Skeletal muscle satellite cell (primary cell): ENCODE measurements around the gene DLST.

Experiments used
- H3K27me3 ChIP-seq: 2 replicates; pipeline ENCODE4 v1.7.0; 2013; ENCODE audit warnings: low read length; ENCODE audit not compliant: control insufficient read depth, insufficient read depth
- H3K36me3 ChIP-seq: 2 replicates; pipeline ENCODE4 v1.7.0; 2013; ENCODE audit warnings: mild to moderate bottlenecking, control low read depth, low read length; ENCODE audit not compliant: insufficient read depth
- H3K4me1 ChIP-seq: 2 replicates; pipeline ENCODE4 v1.7.0; 2013; ENCODE audit warnings: low read length; ENCODE audit not compliant: control insufficient read depth, insufficient read depth
- H3K4me2 ChIP-seq: 2 replicates; pipeline ENCODE4 v1.7.0; 2013; ENCODE audit warnings: mild to moderate bottlenecking, low read length
- H3K4me3 ChIP-seq: 2 replicates; pipeline ENCODE4 v1.7.0; 2013; ENCODE audit warnings: low read length
- H3K9ac ChIP-seq: 2 replicates; pipeline ENCODE4 v1.7.0; 2013; ENCODE audit warnings: mild to moderate bottlenecking, low read depth, low read length, moderate library complexity
- H3K9me3 ChIP-seq: replicated peaks from 2 replicates; pipeline ENCODE4 v1.7.0; 2013; ENCODE audit warnings: mild to moderate bottlenecking, control low read depth, low read length

DLST gene

DNA sequence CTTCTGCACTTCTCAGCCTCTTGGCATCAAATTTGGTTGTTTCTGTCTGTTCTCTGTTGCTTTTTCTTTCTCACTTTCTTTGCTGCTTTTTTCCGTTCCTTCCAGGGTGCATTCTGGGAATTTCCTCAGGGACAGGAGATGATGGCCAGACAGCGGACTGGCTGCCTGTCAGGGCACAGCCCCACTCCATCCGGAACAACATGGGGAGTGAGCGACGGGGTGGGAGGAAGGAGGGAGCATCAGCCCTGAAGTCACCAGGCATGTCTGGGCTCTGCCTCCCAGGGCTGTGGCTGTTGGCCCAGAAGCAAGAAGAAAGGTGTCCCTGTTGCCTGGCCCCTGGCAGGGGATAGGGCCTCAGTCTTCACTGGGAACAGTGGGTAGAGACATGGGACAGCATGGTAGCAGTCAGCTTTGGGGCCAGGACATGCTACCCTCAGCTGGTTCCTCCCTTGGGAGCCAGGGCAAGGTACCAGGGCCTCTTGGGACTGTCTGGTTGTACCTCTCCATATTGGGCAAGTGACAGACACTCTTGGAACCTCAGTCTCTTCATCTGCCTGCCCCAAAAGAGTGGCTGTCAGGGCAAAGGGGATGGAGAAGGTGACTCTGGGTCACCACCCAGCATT, 65.1 kb downstream of the DLST start:
- peaks cover 49% of the 10 kb centered on the region for H3K36me3 ChIP-seq
- H3K27me3 ChIP-seq = no peaks in the 10 kb centered on the region
- no peak overlapping the region for H3K9ac ChIP-seq
- no peak overlapping the region for H3K4me2 ChIP-seq
- H3K4me1 ChIP-seq = peaks cover 31% of the 10 kb centered on the region
- no peak overlapping the region for H3K4me3 ChIP-seq
- H3K9me3 ChIP-seq = no peaks in the 10 kb centered on the region

- no peak overlapping the region for H3K9ac ChIP-seq
- H3K4me3 ChIP-seq = no peak overlapping the region
- H3K27me3 ChIP-seq = no peaks in the 10 kb centered on the region
- H3K4me2 ChIP-seq = no peak overlapping the region
- H3K9me3 ChIP-seq = no peaks in the 10 kb centered on the region
- peaks cover 29% of the 10 kb centered on the region for H3K4me1 ChIP-seq
- peaks cover 51% of the 10 kb centered on the region for H3K36me3 ChIP-seq
These were observed 65.9 kb downstream of the DLST start for GRCh38 chr14:74947353-74948227.

DNA sequence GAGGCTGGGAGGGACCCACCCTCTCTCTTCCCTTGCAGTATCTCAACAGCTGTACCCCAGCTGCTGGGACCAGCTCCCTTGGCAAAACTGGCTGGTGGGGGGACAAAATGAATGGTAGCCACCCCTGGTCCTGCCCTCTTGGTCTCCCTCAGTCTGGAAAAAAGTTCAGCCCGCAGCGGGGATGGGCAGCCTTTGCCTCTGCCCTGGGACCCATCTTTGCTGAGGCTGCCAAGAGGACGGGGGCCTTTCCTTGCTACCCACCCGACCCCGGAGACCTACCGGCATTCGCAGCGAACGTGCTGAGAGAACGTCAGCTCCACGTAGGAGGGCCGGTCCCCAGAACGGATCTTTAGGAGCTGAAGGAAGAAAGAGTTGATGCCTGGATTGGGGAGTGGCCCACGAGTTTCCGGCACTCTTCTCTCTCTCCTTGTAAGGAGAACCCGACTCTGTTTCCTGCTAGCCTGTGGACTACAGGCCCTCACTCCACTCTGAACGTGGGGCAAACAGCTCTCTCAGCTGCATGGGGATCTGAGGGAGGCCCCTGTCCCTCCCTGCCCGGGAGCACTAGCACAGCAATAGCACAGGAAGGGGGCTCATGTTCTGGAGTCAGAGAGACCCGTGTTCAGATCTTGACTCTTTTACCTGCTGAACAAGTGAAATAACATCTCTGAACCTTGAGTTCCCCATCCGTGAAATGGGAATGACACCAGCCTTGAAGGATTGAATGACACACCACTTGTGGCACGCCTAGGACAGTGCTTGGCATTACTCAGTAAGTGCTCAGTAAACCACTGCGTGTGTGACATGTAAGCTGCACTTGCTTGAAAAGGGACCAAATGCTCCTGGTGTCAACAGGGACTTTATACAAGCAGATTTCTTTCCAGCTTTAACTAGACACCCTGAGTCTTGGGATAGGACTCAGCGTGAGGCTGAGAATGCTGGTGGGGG, 66.8 kb downstream of the DLST start:
- Histone ChIP-seq H3K4me2 (no peak overlapping the region), H3K9me3 (no peaks in the 10 kb centered on the region), H3K36me3 (peaks cover 55% of the 10 kb centered on the region), H3K4me1 (peaks cover 31% of the 10 kb centered on the region), H3K9ac (no peak overlapping the region), H3K4me3 (no peak overlapping the region), H3K27me3 (no peaks in the 10 kb centered on the region)

DNA sequence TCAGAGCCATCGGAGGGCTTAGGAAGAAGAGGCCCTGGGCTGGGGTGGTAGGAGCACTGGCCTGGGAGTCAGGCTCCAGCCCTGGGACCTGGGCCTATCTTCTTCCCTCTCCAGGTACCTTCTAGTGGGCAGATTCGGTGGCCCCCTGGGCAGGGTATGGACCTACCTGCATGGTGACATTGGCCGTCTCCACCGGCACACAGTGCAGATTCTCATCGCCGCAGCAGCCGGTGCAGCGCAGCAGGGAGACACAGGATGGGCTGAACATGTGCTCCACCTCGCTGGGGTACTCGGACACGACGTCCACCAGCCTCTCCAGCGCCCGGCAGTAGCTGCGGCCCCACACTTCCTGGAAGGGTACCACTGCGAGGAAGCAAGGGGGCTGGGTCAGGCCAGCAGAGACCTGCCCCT, 67.5 kb downstream of the DLST start:
- Histone ChIP-seq H3K4me3 (no peak overlapping the region), H3K4me1 (peaks cover 38% of the 10 kb centered on the region)

DNA sequence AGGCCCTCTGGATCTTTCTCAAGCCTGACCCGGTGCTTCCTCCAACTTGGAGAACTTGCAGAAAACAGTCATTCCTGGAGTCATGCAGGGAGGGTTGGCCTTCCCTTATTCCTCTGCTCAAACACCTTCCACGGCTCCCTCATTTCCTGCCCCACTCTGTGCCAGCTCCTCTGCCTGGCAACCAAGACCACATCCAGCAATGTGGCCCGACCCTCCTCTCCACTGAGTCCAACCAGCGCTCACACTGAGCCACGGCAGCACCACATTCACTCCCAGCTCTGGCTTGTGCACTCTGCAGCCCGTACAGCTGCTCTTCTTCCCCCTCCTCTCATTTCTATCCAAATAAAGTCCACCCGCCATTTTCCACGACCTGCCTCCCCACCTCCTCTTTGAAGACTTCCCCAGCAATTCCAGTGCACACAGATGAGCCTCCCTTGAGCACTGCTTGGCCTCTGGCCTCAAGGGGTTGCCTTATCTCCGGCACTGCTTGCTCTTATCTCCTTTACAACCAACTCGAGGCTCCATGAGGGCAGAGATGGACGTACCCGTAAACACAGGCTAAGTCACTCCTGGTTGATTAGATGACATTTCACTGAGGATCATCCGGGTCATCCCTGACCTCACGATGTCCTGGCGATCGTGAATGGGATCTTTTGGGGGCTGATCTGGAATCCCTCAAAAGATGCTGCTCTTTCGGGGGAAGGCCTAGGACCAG, 68.3 kb downstream of the DLST start:
- Histone ChIP-seq H3K4me1 (peaks cover 38% of the 10 kb centered on the region), H3K4me3 (no peak overlapping the region), H3K9me3 (no peaks in the 10 kb centered on the region), H3K36me3 (peaks cover 55% of the 10 kb centered on the region), H3K4me2 (no peak overlapping the region), H3K9ac (no peak overlapping the region), H3K27me3 (no peaks in the 10 kb centered on the region)

More for the DNA sequence above, 67.5 kb downstream of the DLST start:
- peaks cover 55% of the 10 kb centered on the region for H3K36me3 ChIP-seq
- no peak overlapping the region for H3K4me2 ChIP-seq
- H3K9ac ChIP-seq = no peak overlapping the region
- H3K27me3 ChIP-seq = no peaks in the 10 kb centered on the region
- H3K9me3 ChIP-seq = no peaks in the 10 kb centered on the region

DNA sequence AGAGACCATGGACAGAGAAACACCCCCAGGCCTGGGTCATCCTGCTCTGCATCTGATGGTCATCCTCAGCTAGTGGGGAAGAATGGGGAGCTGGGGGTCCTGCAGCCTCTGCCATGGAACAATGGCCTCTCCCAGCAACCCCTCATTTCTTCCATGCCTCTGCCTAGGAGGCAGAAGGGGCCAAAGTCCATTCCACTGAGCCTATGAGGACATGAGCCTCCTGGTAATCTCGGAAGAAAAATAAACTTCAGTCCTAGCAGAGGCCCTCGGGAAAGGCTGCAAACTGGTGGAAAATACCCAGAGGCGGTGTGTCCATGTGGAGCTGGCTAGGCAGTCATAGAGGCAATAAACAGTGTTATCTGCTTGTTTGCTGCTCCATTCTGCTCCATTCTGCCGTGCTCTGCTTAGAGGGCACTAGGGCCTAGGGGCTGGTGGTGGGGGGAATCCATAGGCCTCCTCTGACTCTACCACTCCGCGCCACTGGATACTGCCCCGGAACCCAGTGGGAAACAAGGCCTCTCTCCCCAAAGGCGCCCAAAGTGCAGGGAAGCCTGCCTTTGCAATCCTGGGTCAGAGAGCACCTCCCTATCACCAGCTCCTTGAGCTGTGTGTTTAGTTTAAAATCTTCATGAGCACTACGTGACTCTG, 69.2 kb downstream of the DLST start:
- Histone ChIP-seq H3K36me3 (peaks cover 55% of the 10 kb centered on the region), H3K9me3 (no peaks in the 10 kb centered on the region), H3K4me1 (peaks cover 38% of the 10 kb centered on the region), H3K27me3 (no peaks in the 10 kb centered on the region), H3K4me3 (no peak overlapping the region), H3K9ac (no peak overlapping the region), H3K4me2 (peak overlapping the region; percentile 91)

DNA sequence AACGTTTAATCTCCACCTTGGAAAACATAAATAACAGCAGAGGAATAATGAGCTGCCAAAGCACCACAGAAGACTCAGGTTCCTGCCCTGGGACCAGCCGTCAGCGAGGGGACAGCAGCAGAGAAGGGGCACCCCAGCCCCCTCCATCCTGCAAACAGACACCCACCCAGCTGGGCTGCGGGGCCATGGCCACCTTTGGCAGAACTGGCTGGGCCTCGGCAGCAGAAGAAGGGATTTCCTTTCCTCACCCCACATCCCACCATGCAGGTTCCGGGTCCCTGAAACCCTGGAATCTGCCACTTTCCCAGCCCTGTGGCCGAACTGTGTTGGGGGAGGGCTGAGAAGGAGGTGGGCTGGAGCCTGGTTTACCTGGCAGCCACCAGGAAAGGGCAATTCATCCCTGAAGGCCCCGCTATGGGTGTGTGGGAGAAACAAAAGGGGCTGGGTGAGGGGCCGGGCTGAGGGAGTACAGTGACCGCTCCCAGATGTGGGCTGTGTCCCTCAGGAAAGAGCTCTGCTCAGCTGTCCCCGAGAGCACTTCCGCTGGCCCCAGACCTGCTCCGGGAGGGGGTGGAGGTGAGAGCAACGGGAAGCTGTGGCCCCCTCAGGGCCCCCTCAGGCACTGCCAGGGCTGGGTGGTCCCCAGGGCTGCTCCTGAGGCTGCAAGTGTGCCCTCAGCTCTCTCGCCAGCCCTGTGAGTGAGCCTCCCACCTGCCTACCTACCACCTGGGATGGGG, 69.9 kb downstream of the DLST start:
- no peaks in the 10 kb centered on the region for H3K9me3 ChIP-seq
- H3K4me2 ChIP-seq = peak overlapping the region; percentile 91
- no peak overlapping the region for H3K9ac ChIP-seq
- H3K36me3 ChIP-seq = peaks cover 54% of the 10 kb centered on the region
- H3K27me3 ChIP-seq = no peaks in the 10 kb centered on the region
- H3K4me3 ChIP-seq = peak overlapping the region; percentile 30
- H3K4me1 ChIP-seq = peaks cover 36% of the 10 kb centered on the region

DNA sequence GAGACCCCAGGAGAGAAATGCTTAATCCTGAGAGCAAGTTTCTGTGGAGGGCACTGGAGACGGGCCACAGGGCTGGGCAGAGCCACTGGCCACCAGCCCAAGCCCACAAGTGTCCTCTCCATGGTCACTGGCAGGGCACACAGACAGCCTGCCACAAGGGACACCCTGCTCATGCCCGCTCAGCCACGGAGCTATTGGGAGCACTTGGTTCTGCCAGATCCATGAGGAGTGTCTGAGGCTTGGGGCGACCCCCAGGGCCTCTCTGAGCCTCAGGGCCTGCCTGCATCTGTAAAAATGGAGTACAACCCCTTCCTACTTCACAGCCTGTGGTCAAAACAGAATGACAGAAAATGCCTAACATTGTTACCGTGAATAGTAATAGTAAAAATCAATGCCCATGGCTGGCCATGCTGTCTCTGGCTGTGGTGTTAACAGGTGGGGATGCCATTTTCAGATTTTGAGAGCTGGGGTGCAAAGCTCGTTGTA, 70.5 kb downstream of the DLST start:
- H3K4me3 ChIP-seq = peak overlapping the region; percentile 75

DNA sequence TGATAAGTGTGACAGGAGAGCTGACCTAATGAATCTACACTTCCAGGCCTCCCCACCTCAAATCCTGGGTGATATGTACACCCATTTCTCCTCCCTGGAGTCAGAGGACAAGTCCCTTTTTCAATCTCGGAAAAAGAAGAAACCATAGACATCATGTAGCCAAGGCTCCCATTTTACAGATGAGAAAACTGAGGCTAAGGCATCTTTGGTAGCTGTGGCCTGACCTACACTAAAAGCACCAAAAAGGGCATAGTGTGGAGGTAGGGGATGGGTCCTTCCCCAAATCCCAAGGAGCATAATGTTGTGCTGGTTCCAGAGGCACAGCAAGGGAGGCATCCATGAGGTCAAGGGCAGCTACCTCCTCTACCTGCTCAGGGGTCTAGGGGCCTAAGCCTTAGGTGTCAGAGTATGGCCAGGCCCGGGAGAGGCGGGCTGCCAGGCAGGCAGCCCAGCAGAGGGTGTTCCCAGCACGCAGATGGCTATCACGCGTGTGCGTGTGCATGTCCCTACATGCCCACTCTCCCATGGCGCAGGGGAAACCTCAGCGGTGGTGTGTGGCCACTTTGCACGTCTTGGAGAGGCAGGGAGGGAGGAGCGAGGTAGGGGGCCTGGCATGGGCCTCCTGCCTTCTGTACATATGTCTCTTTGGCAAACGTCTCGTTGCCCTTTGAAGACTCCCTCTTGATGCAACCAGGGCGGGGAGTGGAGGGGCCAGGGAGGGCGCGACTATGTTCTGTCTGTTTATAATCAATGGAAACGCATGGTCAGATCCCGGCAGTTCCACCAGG, 71.2 kb downstream of the DLST start:
- H3K4me3 ChIP-seq = peak overlapping the region; percentile 75
- peaks cover 30% of the 10 kb centered on the region for H3K4me1 ChIP-seq
- H3K4me2 ChIP-seq = peak overlapping the region; percentile 91
- H3K36me3 ChIP-seq = peaks cover 41% of the 10 kb centered on the region
- H3K9me3 ChIP-seq = no peaks in the 10 kb centered on the region
- H3K27me3 ChIP-seq = no peaks in the 10 kb centered on the region
- peak overlapping the region; percentile 73 for H3K9ac ChIP-seq

More for the DNA sequence above, 70.5 kb downstream of the DLST start:
- Histone ChIP-seq H3K9ac (peak overlapping the region; percentile 29), H3K9me3 (no peaks in the 10 kb centered on the region), H3K4me1 (peaks cover 30% of the 10 kb centered on the region), H3K27me3 (no peaks in the 10 kb centered on the region), H3K4me2 (peak overlapping the region; percentile 91), H3K36me3 (peaks cover 48% of the 10 kb centered on the region)
